ENCODE measurements around the gene SNX25. TPM values are rescaled to one million over a fixed set of nuclear protein-coding genes. Genes with fewer than 3 reads are reported as not detected.

The SNX25 gene
- polyA plus RNA-seq, 1 of the 3 experiments (the other 2 are of a cell fraction) = 8.5 TPM

DNA sequence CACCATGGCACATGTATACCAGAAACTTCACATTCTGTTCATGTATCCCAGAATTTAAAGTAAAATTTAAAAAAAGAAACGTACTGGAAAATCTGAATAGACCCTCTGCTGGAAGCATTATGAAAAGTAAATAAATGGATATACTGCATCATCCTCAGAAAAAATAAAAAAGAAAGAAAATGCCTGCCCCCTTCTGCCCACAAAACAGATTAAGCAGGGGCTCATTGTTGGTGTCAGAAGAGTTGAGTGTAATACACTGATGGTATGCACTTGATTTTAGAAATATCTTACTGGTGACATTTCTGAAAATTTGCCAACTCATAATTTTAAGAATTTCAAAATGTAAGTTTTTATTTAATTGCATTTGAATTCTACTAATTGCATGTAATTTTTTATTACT, 108.5 kb downstream of the SNX25 start:
- POLR2A ChIA-PET = no interaction called here

DNA sequence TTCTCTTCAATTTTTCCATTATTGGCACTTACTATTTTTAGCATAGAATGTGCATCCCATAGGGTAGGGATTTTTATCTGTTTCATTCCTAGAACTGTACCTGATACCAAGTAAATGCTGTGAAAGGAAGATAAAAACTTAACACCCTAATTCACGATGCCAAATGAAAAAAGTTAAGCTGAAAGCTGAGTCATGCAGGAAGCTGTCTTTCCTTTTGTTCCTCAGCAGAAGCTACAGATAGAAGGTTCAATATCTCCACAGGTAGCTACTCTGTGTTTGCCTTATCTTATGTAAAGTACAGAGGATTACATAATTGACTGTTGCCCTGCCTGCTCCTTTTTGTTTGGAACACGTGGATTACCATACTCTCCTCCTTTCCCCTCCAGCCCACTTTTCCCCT, 109.3 kb downstream of the SNX25 start:
- no peak overlapping the region for H3K9ac ChIP-seq
- no peak for TF ChIP-seq FOXM1 (IDR thresholded peaks at IDR 0.05; ENCODE audit: low read depth)
- TF ChIP-seq RFX5 (IDR thresholded peaks at IDR 0.05; ENCODE audit: low read length) = no peak
- TF ChIP-seq, protein P1, sequence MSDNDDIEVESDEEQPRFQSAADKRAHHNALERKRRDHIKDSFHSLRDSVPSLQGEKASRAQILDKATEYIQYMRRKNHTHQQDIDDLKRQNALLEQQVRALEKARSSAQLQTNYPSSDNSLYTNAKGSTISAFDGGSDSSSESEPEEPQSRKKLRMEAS (IDR thresholded peaks at IDR 0.05; ENCODE audit: low read depth) = no peak
- TF ChIP-seq TEAD4 (IDR thresholded peaks at IDR 0.05; ENCODE audit: borderline replicate concordance, insufficient read depth) = no peak
- 0 out of 2 replicates have a peak, but pooled peaks have one; percentile 17 for TF ChIP-seq FOSL2 (IDR thresholded peaks at IDR 0.05; ENCODE audit: borderline replicate concordance, low read depth)
- TF ChIP-seq NFIC (IDR thresholded peaks at IDR 0.05; ENCODE audit: borderline replicate concordance) = no peak
- DNase-seq = no peak
- peaks cover 0 to 6% of the 10 kb centered on the region in 2 experiments; a peak in 1 of 4 replicates for H3K4me1 ChIP-seq (ENCODE audit: control insufficient read depth in 1 of 2, insufficient read depth in 2 of 2, low read depth in 1 of 2, low read length in 1 of 2)
- ChIA-PET CTCF (no interaction called here), POLR2A (no interaction called here)
- H4K20me1 ChIP-seq (ENCODE audit: insufficient read depth) = no peaks in the 10 kb centered on the region
- 60% methylated on average over 2 of the region's 2 CpGs for WGBS (ENCODE audit: low lambda C conversion rate)
- H3K36me3 ChIP-seq (replicated peaks in 1 of 2; ENCODE audit: control insufficient read depth in 1 of 2, insufficient read depth in 2 of 2, low read length in 1 of 2) = peaks cover 16 to 57% of the 10 kb centered on the region in 2 experiments
- H2AFZ ChIP-seq (ENCODE audit: low read depth) = no peak overlapping the region
- no peaks in the 10 kb centered on the region for H3K9me3 ChIP-seq
- peaks cover 22% of the 10 kb centered on the region for H3F3A ChIP-seq (replicated peaks; ENCODE audit: insufficient read depth)
- no peaks in the 10 kb centered on the region for H3K79me2 ChIP-seq (ENCODE audit: insufficient read depth)
- peak overlapping the region; percentile 11 to 40; a peak in 3 of 4 replicates for H3K27ac ChIP-seq (ENCODE audit: low read depth in 2 of 2, low read length in 1 of 2)
- no peak overlapping the region for H3K4me2 ChIP-seq
- H3K27me3 ChIP-seq (ENCODE audit: insufficient read depth) = no peaks in the 10 kb centered on the region
- no peak overlapping the region for H3K4me3 ChIP-seq (ENCODE audit: low read depth in 2 of 2, low read length in 1 of 2)
- no peaks in the 10 kb centered on the region for H3K9me2 ChIP-seq

More for the DNA sequence above, 108.5 kb downstream of the SNX25 start:
- Histone ChIP-seq H4K20me1 (ENCODE audit: insufficient read depth) (no peaks in the 10 kb centered on the region), H3K27me3 (ENCODE audit: insufficient read depth) (no peaks in the 10 kb centered on the region), H3K9ac (no peak overlapping the region), H3K79me2 (ENCODE audit: insufficient read depth) (no peaks in the 10 kb centered on the region), H3K4me3 (ENCODE audit: low read depth in 2 of 2, low read length in 1 of 2) (no peak overlapping the region), H3K9me3 (no peaks in the 10 kb centered on the region), H3K9me2 (no peaks in the 10 kb centered on the region), H2AFZ (ENCODE audit: low read depth) (no peak overlapping the region), H3K27ac (ENCODE audit: low read depth in 2 of 2, low read length in 1 of 2) (peak overlapping the region in 1 of 2 experiments; percentile 40; a peak in 2 of 4 replicates), H3K4me1 (ENCODE audit: control insufficient read depth in 1 of 2, insufficient read depth in 2 of 2, low read depth in 1 of 2, low read length in 1 of 2) (peaks cover 0 to 6% of the 10 kb centered on the region in 2 experiments; a peak in 1 of 4 replicates), H3K36me3 (replicated peaks in 1 of 2; ENCODE audit: control insufficient read depth in 1 of 2, insufficient read depth in 2 of 2, low read length in 1 of 2) (peaks cover 15 to 62% of the 10 kb centered on the region in 2 experiments), H3K4me2 (no peak overlapping the region), H3F3A (replicated peaks; ENCODE audit: insufficient read depth) (peaks cover 16% of the 10 kb centered on the region)
- WGBS (ENCODE audit: low lambda C conversion rate) = 97% methylated on average over 1 of the region's 1 CpG
- CTCF ChIA-PET = no interaction called here
- TF ChIP-seq TEAD4 (IDR thresholded peaks at IDR 0.05; ENCODE audit: borderline replicate concordance, insufficient read depth) (no peak), YY1 (IDR thresholded peaks at IDR 0.05; ENCODE audit: low read depth) (no peak)
- TF ChIP-seq, protein P2, sequence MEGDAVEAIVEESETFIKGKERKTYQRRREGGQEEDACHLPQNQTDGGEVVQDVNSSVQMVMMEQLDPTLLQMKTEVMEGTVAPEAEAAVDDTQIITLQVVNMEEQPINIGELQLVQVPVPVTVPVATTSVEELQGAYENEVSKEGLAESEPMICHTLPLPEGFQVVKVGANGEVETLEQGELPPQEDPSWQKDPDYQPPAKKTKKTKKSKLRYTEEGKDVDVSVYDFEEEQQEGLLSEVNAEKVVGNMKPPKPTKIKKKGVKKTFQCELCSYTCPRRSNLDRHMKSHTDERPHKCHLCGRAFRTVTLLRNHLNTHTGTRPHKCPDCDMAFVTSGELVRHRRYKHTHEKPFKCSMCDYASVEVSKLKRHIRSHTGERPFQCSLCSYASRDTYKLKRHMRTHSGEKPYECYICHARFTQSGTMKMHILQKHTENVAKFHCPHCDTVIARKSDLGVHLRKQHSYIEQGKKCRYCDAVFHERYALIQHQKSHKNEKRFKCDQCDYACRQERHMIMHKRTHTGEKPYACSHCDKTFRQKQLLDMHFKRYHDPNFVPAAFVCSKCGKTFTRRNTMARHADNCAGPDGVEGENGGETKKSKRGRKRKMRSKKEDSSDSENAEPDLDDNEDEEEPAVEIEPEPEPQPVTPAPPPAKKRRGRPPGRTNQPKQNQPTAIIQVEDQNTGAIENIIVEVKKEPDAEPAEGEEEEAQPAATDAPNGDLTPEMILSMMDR (IDR thresholded peaks at IDR 0.05) = peak; percentile 28; the same call in 1 of the 2 replicates
- DNase-seq = no peak

DNA sequence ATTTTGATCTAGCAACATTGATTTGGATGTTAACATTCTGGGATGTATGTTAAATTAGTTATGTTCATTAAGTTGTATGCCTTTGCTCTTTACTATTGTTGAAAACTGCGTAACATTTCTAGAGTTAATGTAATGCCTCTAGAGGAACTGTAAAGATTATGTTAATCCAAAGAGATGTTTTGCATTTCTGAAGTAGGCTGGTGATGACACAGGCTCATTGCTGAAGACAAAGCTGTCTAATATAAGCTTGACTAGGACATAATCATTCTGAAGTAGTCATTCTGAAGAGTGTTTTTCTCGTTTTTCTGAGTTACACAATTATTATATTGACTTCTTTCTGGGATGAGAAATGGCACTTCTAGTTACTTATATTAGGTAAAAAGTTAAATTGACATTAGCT, 113.4 kb downstream of the SNX25 start:
- peak overlapping the region in 1 of 2 experiments; percentile 50; a peak in 2 of 4 replicates for H3K27ac ChIP-seq (ENCODE audit: low read depth in 2 of 2, low read length in 1 of 2)
- POLR2A ChIA-PET = no interaction called here
- TF ChIP-seq, protein P3, sequence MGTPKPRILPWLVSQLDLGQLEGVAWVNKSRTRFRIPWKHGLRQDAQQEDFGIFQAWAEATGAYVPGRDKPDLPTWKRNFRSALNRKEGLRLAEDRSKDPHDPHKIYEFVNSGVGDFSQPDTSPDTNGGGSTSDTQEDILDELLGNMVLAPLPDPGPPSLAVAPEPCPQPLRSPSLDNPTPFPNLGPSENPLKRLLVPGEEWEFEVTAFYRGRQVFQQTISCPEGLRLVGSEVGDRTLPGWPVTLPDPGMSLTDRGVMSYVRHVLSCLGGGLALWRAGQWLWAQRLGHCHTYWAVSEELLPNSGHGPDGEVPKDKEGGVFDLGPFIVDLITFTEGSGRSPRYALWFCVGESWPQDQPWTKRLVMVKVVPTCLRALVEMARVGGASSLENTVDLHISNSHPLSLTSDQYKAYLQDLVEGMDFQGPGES (IDR thresholded peaks at IDR 0.05; ENCODE audit: low read depth, low read length) = no peak
- TF ChIP-seq, protein P4, sequence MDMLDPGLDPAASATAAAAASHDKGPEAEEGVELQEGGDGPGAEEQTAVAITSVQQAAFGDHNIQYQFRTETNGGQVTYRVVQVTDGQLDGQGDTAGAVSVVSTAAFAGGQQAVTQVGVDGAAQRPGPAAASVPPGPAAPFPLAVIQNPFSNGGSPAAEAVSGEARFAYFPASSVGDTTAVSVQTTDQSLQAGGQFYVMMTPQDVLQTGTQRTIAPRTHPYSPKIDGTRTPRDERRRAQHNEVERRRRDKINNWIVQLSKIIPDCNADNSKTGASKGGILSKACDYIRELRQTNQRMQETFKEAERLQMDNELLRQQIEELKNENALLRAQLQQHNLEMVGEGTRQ (IDR thresholded peaks at IDR 0.05; ENCODE audit: borderline replicate concordance, low read depth, low read length) = no peak
- TF ChIP-seq YY1 (IDR thresholded peaks at IDR 0.05; ENCODE audit: low read depth) (no peak), GABPA (IDR thresholded peaks at IDR 0.05; ENCODE audit: low read depth) (no peak), MEF2A (IDR thresholded peaks at IDR 0.05; ENCODE audit: borderline replicate concordance, low read depth) (no peak)
- TF ChIP-seq, protein P5, sequence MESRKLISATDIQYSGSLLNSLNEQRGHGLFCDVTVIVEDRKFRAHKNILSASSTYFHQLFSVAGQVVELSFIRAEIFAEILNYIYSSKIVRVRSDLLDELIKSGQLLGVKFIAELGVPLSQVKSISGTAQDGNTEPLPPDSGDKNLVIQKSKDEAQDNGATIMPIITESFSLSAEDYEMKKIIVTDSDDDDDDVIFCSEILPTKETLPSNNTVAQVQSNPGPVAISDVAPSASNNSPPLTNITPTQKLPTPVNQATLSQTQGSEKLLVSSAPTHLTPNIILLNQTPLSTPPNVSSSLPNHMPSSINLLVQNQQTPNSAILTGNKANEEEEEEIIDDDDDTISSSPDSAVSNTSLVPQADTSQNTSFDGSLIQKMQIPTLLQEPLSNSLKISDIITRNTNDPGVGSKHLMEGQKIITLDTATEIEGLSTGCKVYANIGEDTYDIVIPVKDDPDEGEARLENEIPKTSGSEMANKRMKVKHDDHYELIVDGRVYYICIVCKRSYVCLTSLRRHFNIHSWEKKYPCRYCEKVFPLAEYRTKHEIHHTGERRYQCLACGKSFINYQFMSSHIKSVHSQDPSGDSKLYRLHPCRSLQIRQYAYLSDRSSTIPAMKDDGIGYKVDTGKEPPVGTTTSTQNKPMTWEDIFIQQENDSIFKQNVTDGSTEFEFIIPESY (IDR thresholded peaks at IDR 0.05; ENCODE audit: borderline replicate concordance, low read depth) = no peak
- TF ChIP-seq, protein P6, sequence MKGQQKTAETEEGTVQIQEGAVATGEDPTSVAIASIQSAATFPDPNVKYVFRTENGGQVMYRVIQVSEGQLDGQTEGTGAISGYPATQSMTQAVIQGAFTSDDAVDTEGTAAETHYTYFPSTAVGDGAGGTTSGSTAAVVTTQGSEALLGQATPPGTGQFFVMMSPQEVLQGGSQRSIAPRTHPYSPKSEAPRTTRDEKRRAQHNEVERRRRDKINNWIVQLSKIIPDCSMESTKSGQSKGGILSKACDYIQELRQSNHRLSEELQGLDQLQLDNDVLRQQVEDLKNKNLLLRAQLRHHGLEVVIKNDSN (IDR thresholded peaks at IDR 0.05; ENCODE audit: borderline replicate concordance, low read depth) = no peak

More for the DNA sequence above, 113.4 kb downstream of the SNX25 start:
- peaks cover 6% of the 10 kb centered on the region; the same call in 1 of the 2 replicates for H3K79me2 ChIP-seq (ENCODE audit: insufficient read depth)
- DNase-seq = no peak
- whole genome bisulfite sequencing (ENCODE audit: low lambda C conversion rate) = 85% methylated on average over 2 of the region's 2 CpGs
- CTCF ChIA-PET = interaction anchor here (0.6 kb wide), 1 partner anchor 26 kb away, joined by 3 read pairs; no protein-coding TSS in a partner anchor
- H3K9ac ChIP-seq = no peak overlapping the region
- no peak overlapping the region for H3K4me2 ChIP-seq
- H2AFZ ChIP-seq (ENCODE audit: low read depth) = no peak overlapping the region
- peaks cover 28% of the 10 kb centered on the region for H3F3A ChIP-seq (replicated peaks; ENCODE audit: insufficient read depth)
- H4K20me1 ChIP-seq (ENCODE audit: insufficient read depth) = no peaks in the 10 kb centered on the region
- H3K9me3 ChIP-seq = no peaks in the 10 kb centered on the region
- no peaks in the 10 kb centered on the region for H3K27me3 ChIP-seq (ENCODE audit: insufficient read depth)
- H3K4me3 ChIP-seq (ENCODE audit: low read depth in 2 of 2, low read length in 1 of 2) = no peak overlapping the region
- H3K9me2 ChIP-seq = no peaks in the 10 kb centered on the region
- H3K4me1 ChIP-seq (ENCODE audit: control insufficient read depth in 1 of 2, insufficient read depth in 2 of 2, low read depth in 1 of 2, low read length in 1 of 2) = peaks cover 0 to 11% of the 10 kb centered on the region in 2 experiments; a peak in 2 of 4 replicates
- peaks cover 15 to 50% of the 10 kb centered on the region in 2 experiments for H3K36me3 ChIP-seq (replicated peaks in 1 of 2; ENCODE audit: control insufficient read depth in 1 of 2, insufficient read depth in 2 of 2, low read length in 1 of 2)
